Ovary (tissue), 9 donors: ENCODE results near the gene PLEKHJ1. TPM values are rescaled to one million over a fixed set of nuclear protein-coding genes. Genes with fewer than 3 reads are reported as not detected.

Experiments
- DNase-seq, 5 donors: peaks; one replicate each; pipeline ENCODE4 v3.0.0-alpha.2; 2019 to 2020
- H3K27ac ChIP-seq, 2 donors: fragments of 200-600 bp; one replicate each; pipeline versions ENCODE4 v1.5.1 to v1.8.0; 2019 to 2022
- H3K27me3 ChIP-seq: fragments of 200-600 bp; one replicate; pipeline ENCODE4 v1.8.0; 2022
- H3K36me3 ChIP-seq: fragments of 200-600 bp; sonication (generic); one replicate; pipeline ENCODE4 v1.5.1; 2019
- H3K4me1 ChIP-seq: one replicate; pipeline ENCODE4 v1.8.1; 2013; ENCODE audit warnings: mild to moderate bottlenecking, moderate library complexity; ENCODE audit not compliant: insufficient read depth
- H3K4me3 ChIP-seq: fragments of 200-600 bp; sonication (generic); one replicate; pipeline ENCODE4 v1.5.1; 2017
- H3K9me3 ChIP-seq, 2 donors: fragments of 200-600 bp in 1 of 2; sonication (generic) in 1 of 2; one replicate each; pipeline versions ENCODE4 v1.5.1 to v1.8.1; 2013 to 2019; ENCODE audit warnings: mild to moderate bottlenecking in 1 of 2, moderate library complexity in 1 of 2
- EP300 ChIP-seq: sonication (generic); formaldehyde crosslinking; IDR thresholded peaks from one replicate; pipeline ENCODE4 v1.6.1; 2017; ENCODE audit warnings: antibody characterized with exemption
- POLR2A ChIP-seq: fragments of 450-650 bp; IDR thresholded peaks from one replicate; pipeline ENCODE4 v1.6.1; 2017; ENCODE audit warnings: antibody characterized with exemption, mild to moderate bottlenecking, moderate library complexity
- WGBS, 3 donors: extraction: QIAGEN DNeasy Blood & Tissue Kit in 1 of 3; methylation state at CpG; one replicate each; pipeline versions ENCODE4 v1.1.5 to v1.1.7; 2013 to 2017; 5-methylcytosine and 5-hydroxymethylcytosine counted together
- intact Hi-C, 4 donors: fragments of 100-400 bp; cut with DNase I; formaldehyde crosslinking; loops; one replicate each; pipeline versions ENCODE4 v1.11.0 to v1.15.1; 2022 to 2023
- polyA plus RNA-seq, 2 donors: library from polyadenylated mRNA; stranded (reverse); fragments of 200-250 nt in 1 of 2; fragments of 350-450 nt in 1 of 2; fragmentation: Illumina TruSeq in 1 of 2; extraction: RNeasy Lipid Tissue Mini Kit (QIAGEN cat#74804) in 1 of 2; gene quantifications; one replicate each; pipeline ENCODE4 v1.2.3, GENCODE V29; 2013 to 2014
- total RNA-seq, 7 donors: library from RNA; depleted of rRNA in 2 of 7; stranded (reverse); fragments of >200 nt in 2 of 7; fragmentation: NEBNext Ultra II Directional in 3 of 7; extraction: Animal tissue kit (Norgen Biotek cat#: 25700) in 3 of 7; gene quantifications; one replicate each; pipeline versions ENCODE4 v1.1.0 to v1.2.4, GENCODE V29; 2016 to 2023
- TF ChIP-seq, protein P1 (sequence below), 3 donors: fragments of 450-650 bp in 2 of 3; fragments of 200-600 bp in 1 of 3; IDR thresholded peaks; one replicate each; pipeline versions ENCODE4 v1.5.1 to v1.8.0; 2016 to 2022; ENCODE audit warnings: antibody characterized with exemption in 3 of 3, mild to moderate bottlenecking in 1 of 3
- donor health status: DM: no; HTN: no; CAD: no; lungs with moderate emphysema.
- donor health status: DM: no; HTN: no; CAD: no.
- donor health status: Bipolar disorder and iron deficiency.
- donor health status: DM: yes; HTN: yes; CAD: no.
- donor health status: DM: no; HTN: no; CAD: no.
- donor health status: DM: yes; HTN: yes; CAD: no.

PLEKHJ1 gene
- total and polyA plus RNA-seq, 9 donors: 17.1 to 57.9 (median 46.8) TPM

DNA sequence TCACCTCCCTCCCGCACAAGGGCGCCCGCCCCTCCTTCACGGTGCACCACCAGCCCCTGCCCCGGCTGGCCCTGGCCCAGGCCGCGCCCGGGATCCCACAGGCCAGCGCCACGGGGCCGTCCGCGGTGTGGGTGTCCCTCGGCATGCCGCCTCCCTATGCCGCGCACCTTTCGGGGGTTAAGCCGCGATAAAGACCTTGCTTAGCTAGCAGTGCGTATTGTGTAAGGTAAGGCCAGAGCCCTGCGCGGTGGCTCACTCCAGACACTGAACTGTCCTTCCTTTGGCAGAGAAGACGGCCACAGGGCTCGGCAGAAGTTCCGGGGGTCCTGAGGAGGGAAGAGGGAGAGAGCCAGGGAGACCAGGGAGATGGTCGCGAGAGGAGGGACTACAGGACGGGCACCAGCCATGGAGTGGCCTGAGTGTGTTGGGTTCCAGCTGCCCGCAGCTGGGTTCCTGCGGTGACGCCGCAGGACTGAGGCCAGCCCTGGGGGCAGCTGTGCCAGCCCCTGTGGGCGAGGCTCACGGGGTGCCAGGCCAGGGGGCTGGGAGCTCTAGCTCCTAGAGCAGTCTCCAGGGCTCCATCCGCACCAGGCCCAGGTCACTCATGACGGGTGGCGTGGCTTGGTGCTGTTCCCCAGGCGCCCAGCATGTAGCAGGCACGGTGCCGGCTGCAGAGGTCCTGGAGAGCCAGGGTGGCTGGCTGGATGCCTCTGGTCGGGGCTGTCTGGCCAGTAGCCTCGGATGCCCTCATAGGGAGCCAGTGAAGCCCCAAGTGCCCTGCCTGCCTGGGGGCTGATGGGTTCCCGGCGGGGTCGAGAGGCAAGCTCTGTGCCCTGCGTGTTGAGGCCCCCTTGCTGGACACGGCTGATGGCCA lies 7.7 kb downstream of the PLEKHJ1 start:
- Histone ChIP-seq H3K9me3 (no peaks in the 10 kb centered on the region), H3K36me3 (no peaks in the 10 kb centered on the region), H3K27me3 (no peaks in the 10 kb centered on the region), H3K4me3 (no peak overlapping the region), H3K27ac (no peak overlapping the region), H3K4me1 (no peaks in the 10 kb centered on the region)
- TF ChIP-seq, protein P1, sequence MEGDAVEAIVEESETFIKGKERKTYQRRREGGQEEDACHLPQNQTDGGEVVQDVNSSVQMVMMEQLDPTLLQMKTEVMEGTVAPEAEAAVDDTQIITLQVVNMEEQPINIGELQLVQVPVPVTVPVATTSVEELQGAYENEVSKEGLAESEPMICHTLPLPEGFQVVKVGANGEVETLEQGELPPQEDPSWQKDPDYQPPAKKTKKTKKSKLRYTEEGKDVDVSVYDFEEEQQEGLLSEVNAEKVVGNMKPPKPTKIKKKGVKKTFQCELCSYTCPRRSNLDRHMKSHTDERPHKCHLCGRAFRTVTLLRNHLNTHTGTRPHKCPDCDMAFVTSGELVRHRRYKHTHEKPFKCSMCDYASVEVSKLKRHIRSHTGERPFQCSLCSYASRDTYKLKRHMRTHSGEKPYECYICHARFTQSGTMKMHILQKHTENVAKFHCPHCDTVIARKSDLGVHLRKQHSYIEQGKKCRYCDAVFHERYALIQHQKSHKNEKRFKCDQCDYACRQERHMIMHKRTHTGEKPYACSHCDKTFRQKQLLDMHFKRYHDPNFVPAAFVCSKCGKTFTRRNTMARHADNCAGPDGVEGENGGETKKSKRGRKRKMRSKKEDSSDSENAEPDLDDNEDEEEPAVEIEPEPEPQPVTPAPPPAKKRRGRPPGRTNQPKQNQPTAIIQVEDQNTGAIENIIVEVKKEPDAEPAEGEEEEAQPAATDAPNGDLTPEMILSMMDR (IDR thresholded peaks at IDR 0.05): no peak
- TF ChIP-seq EP300 (no peak), POLR2A (no peak)
- 87 to 89% (median 89%) methylated on average over 48 of the region's 48 CpGs for WGBS, 3 donors
- intact Hi-C loops: loop anchor here in 1 of 4 donors (5.0 kb wide), 1 partner anchor 66 kb away; the partner anchor contains the start of gene DOT1L
- no peak for DNase-seq

DNA sequence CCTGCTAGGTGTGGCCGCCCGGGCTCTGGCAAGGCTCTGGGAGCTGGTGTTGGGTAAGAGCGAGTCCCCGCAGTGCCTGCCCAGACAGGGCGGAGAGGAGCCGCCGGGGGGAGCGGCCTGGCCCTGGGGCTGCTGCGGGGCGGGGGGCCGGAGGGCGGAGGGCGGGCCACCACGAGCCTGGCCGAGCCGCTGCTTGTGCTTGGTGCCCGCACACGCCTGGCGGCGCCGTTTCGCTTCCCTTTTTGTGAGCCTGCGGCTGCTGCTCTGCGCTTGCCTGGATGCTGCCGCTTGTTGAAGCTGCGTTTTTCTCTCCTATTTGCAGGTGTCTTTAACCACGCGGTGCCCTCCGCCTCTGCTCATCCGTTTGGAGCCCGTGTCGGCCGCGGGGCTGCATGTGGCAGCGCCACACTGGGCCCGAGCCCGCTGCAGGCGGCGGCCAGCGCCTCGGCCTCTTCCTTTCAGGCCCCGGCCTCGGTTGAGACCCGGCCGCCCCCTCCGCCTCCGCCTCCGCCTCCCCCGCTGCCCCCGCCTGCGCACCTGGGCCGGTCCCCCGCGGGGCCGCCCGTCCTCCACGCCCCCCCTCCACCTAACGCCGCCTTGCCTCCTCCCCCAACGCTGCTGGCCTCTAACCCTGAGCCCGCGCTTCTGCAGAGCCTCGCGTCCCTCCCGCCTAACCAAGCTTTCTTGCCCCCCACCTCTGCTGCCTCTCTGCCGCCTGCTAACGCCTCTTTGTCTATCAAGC lies 8.5 kb downstream of the PLEKHJ1 start:
- no peaks in the 10 kb centered on the region for H3K4me1 ChIP-seq
- 89 to 92% (median 90%) methylated on average over 58 to 67 of the region's 67 CpGs for WGBS, 3 donors
- H3K4me3 ChIP-seq: no peak overlapping the region
- TF ChIP-seq EP300 (no peak), POLR2A (no peak)
- TF ChIP-seq, protein P1 (IDR thresholded peaks at IDR 0.05): no peak
- H3K27me3 ChIP-seq: no peaks in the 10 kb centered on the region
- no peak overlapping the region for H3K27ac ChIP-seq
- H3K9me3 ChIP-seq: no peaks in the 10 kb centered on the region
- DNase-seq: no peak
- no peaks in the 10 kb centered on the region for H3K36me3 ChIP-seq
- intact Hi-C loops: loop anchor here in 1 of 4 donors (5.0 kb wide), 1 partner anchor 65 kb away; the partner anchor contains the start of gene DOT1L

DNA sequence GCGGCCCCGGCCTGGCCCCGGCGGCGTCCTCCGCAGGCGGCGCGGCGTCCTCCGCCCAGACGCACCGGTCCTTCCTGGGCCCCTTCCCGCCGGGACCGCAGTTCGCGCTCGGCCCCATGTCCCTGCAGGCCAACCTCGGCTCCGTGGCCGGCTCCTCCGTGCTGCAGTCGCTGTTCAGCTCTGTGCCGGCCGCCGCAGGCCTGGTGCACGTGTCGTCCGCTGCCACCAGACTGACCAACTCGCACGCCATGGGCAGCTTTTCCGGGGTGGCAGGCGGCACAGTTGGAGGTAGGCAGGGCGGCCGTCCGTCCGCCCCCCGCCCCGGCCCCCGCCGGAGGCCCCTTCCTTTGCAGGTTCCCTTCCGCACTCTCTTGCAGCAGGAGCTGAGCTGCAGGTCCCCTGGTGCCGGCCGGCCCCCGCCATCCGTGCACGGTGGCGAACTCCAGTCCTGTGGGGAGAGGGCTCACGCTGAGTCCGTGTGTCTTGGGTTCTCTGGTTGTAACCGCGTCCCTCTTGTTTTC lies 9.2 kb downstream of the PLEKHJ1 start:
- Histone ChIP-seq H3K4me3 (no peak overlapping the region), H3K36me3 (no peaks in the 10 kb centered on the region), H3K27me3 (no peaks in the 10 kb centered on the region), H3K4me1 (no peaks in the 10 kb centered on the region), H3K9me3 (no peaks in the 10 kb centered on the region), H3K27ac (no peak overlapping the region)
- TF ChIP-seq POLR2A (no peak), EP300 (no peak)
- TF ChIP-seq, protein P1 (IDR thresholded peaks at IDR 0.05): no peak
- DNase-seq: no peak
- WGBS, 3 donors: 93 to 97% (median 95%) methylated on average over 49 to 53 of the region's 53 CpGs
- intact Hi-C loops: loop anchor here in 1 of 4 donors (5.0 kb wide), 1 partner anchor 65 kb away; the partner anchor contains the start of gene DOT1L

DNA sequence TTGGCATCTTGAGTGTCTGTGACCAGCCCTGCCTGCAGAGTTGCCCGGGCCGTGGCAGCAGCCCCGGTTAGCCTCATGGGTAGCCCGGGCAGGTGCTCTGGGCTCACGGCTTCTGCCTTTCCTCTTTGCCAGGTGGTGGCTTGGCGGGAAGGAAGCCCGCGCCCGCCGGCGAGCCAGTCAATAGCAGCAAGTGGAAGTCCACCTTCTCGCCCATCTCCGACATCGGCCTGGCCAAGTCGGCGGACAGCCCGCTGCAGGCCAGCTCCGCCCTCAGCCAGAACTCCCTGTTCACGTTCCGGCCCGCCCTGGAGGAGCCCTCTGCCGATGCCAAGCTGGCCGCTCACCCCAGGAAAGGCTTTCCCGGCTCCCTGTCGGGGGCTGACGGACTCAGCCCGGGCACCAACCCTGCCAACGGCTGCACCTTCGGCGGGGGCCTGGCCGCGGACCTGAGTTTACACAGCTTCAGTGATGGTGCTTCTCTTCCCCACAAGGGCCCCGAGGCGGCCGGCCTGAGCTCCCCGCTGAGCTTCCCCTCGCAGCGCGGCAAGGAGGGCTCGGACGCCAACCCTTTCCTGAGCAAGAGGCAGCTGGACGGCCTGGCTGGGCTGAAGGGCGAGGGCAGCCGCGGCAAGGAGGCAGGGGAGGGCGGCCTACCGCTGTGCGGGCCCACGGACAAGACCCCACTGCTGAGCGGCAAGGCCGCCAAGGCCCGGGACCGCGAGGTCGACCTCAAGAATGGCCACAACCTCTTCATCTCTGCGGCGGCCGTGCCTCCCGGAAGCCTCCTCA lies 9.9 kb downstream of the PLEKHJ1 start:
- Histone ChIP-seq H3K36me3 (no peaks in the 10 kb centered on the region), H3K4me3 (no peak overlapping the region), H3K4me1 (peaks cover 2% of the 10 kb centered on the region), H3K9me3 (no peaks in the 10 kb centered on the region), H3K27me3 (no peaks in the 10 kb centered on the region), H3K27ac (no peak overlapping the region)
- no peak for DNase-seq
- intact Hi-C loops: loop anchor here in 1 of 4 donors (5.0 kb wide), 1 partner anchor 64 kb away; the partner anchor contains the start of gene DOT1L
- TF ChIP-seq, protein P1 (IDR thresholded peaks at IDR 0.05): no peak
- TF ChIP-seq EP300 (no peak), POLR2A (no peak)
- WGBS, 3 donors: 90 to 92% (median 92%) methylated on average over 53 to 59 of the region's 59 CpGs
